OCI-LY1 (cell line): ENCODE results near the gene MYEOV.

Experiments
- H2AFZ ChIP-seq: fragments of 200-600 bp; sonication (generic), shearing (Covaris generic); 2 replicates; pipeline ENCODE4 v1.6.0; 2014; ENCODE audit warnings: antibody characterized with exemption, mild to moderate bottlenecking, low read length
- H3F3A ChIP-seq: fragments of 200-600 bp; sonication (generic), shearing (Covaris generic); 2 replicates; pipeline ENCODE4 v1.6.0; 2014; ENCODE audit warnings: mild to moderate bottlenecking, antibody characterized with exemption, low read length, moderate library complexity; ENCODE audit not compliant: insufficient read depth
- H3K27ac ChIP-seq: fragments of 200-600 bp; sonication (generic); 2 replicates; pipeline ENCODE4 v1.5.1; 2014; ENCODE audit warnings: low read length, mixed run types, mild to moderate bottlenecking, low read depth; ENCODE audit not compliant: poor library complexity, severe bottlenecking
- H3K27me3 ChIP-seq: fragments of 200-600 bp; sonication (generic); 2 replicates; pipeline ENCODE4 v1.6.0; 2014; ENCODE audit warnings: antibody characterized with exemption, mild to moderate bottlenecking, low read length, moderate library complexity; ENCODE audit not compliant: insufficient read depth
- H3K36me3 ChIP-seq: fragments of 200-600 bp; sonication (generic); 2 replicates; pipeline ENCODE4 v1.6.1; 2014; ENCODE audit warnings: mild to moderate bottlenecking, antibody characterized with exemption, low read length, moderate library complexity, mixed read lengths; ENCODE audit not compliant: insufficient read depth
- H3K4me1 ChIP-seq: fragments of 200-600 bp; sonication (generic); 2 replicates; pipeline ENCODE4 v1.5.1; 2014; ENCODE audit warnings: mild to moderate bottlenecking, low read length, moderate library complexity; ENCODE audit not compliant: insufficient read depth, severe bottlenecking
- H3K4me2 ChIP-seq: fragments of 200-600 bp; sonication (generic), shearing (Covaris generic); 2 replicates; pipeline ENCODE4 v1.6.1; 2014; ENCODE audit warnings: low read length
- H3K4me3 ChIP-seq: fragments of 200-600 bp; sonication (generic); 2 replicates; pipeline ENCODE4 v1.5.1; 2014; ENCODE audit warnings: low read length, low read depth, mild to moderate bottlenecking, mixed read lengths; ENCODE audit not compliant: poor library complexity, severe bottlenecking
- H3K79me2 ChIP-seq: fragments of 200-600 bp; shearing (Covaris generic); 2 replicates; pipeline ENCODE4 v1.6.1; 2016; ENCODE audit warnings: mixed run types, low read length, mixed read lengths; ENCODE audit not compliant: insufficient read depth
- H3K9ac ChIP-seq: fragments of 200-600 bp; sonication (generic), shearing (Covaris generic); 2 replicates; pipeline ENCODE4 v1.6.1; 2014; ENCODE audit warnings: mild to moderate bottlenecking, low read length, mixed read lengths
- H3K9me2 ChIP-seq: fragments of 200-600 bp; sonication (generic), shearing (Covaris generic); 2 replicates; pipeline ENCODE4 v1.6.1; 2014; ENCODE audit warnings: low read depth, mild to moderate bottlenecking, low read length, mixed read lengths
- H3K9me3 ChIP-seq: fragments of 200-600 bp; shearing (Covaris generic); 2 replicates; pipeline ENCODE4 v1.6.1; 2014; ENCODE audit warnings: low read length, mixed read lengths
- H4K20me1 ChIP-seq: fragments of 200-600 bp; sonication (generic), shearing (Covaris generic); 2 replicates; pipeline ENCODE4 v1.6.0; 2016; ENCODE audit warnings: mild to moderate bottlenecking, low read length; ENCODE audit not compliant: insufficient read depth
- CTCF ChIP-seq: fragments of 200-600 bp; sonication (generic), shearing (Covaris generic); IDR thresholded peaks from 2 replicates; pipeline ENCODE4 v1.5.1; 2017; ENCODE audit warnings: mild to moderate bottlenecking, antibody characterized with exemption, low read length, moderate library complexity, mixed read lengths
- EZH2 ChIP-seq: fragments of 200-600 bp; sonication (generic), shearing (Covaris generic); IDR thresholded peaks from 2 replicates; pipeline ENCODE4 v1.8.0; 2017; ENCODE audit warnings: borderline replicate concordance, mixed run types, mild to moderate bottlenecking, antibody characterized with exemption, low read length, moderate library complexity, mixed read lengths

The MYEOV gene

GRCh38 chr11:69262918-69263735 is 30.8 kb upstream of the MYEOV start:
- no peaks in the 10 kb centered on the region for H3K27me3 ChIP-seq
- H3K9me2 ChIP-seq, result no peaks in the 10 kb centered on the region
- no peaks in the 10 kb centered on the region for H3F3A ChIP-seq
- H3K9ac ChIP-seq, result no peak overlapping the region
- no peaks in the 10 kb centered on the region for H3K79me2 ChIP-seq
- no peak overlapping the region for H3K27ac ChIP-seq
- H4K20me1 ChIP-seq, result no peaks in the 10 kb centered on the region
- H3K4me2 ChIP-seq, result no peak overlapping the region
- no peaks in the 10 kb centered on the region for H3K4me1 ChIP-seq
- no peak overlapping the region for H3K4me3 ChIP-seq
- H3K9me3 ChIP-seq, result no peaks in the 10 kb centered on the region
- H2AFZ ChIP-seq, result no peak overlapping the region
- TF ChIP-seq EZH2 (no peak), CTCF (no peak)
- no peaks in the 10 kb centered on the region for H3K36me3 ChIP-seq

- Histone ChIP-seq H3K9me2 (no peaks in the 10 kb centered on the region), H3K4me1 (no peaks in the 10 kb centered on the region), H3K27ac (no peak overlapping the region), H3K9ac (no peak overlapping the region), H3F3A (no peaks in the 10 kb centered on the region), H2AFZ (no peak overlapping the region), H3K4me3 (no peak overlapping the region), H3K27me3 (no peaks in the 10 kb centered on the region), H3K36me3 (no peaks in the 10 kb centered on the region), H3K79me2 (no peaks in the 10 kb centered on the region), H3K9me3 (no peaks in the 10 kb centered on the region), H3K4me2 (no peak overlapping the region), H4K20me1 (no peaks in the 10 kb centered on the region)
- no peak for TF ChIP-seq CTCF
- no peak for TF ChIP-seq EZH2
These were observed 30.3 kb upstream of the MYEOV start for GRCh38 chr11:69263736-69264052.

- Histone ChIP-seq H3K36me3 (no peaks in the 10 kb centered on the region), H3F3A (no peaks in the 10 kb centered on the region), H3K27ac (no peak overlapping the region), H3K4me3 (no peak overlapping the region), H4K20me1 (no peaks in the 10 kb centered on the region), H2AFZ (no peak overlapping the region), H3K9ac (no peak overlapping the region), H3K9me2 (no peaks in the 10 kb centered on the region), H3K79me2 (no peaks in the 10 kb centered on the region), H3K9me3 (no peaks in the 10 kb centered on the region), H3K4me1 (no peaks in the 10 kb centered on the region), H3K4me2 (no peak overlapping the region), H3K27me3 (no peaks in the 10 kb centered on the region)
- no peak for TF ChIP-seq EZH2
- TF ChIP-seq CTCF, result no peak
These were observed 29.5 kb upstream of the MYEOV start for GRCh38 chr11:69264486-69264885.
